SH-SY5Y (cell line): ENCODE measurements around the gene EVI5L.

Experiments used
- GATA2 ChIP-seq: IDR thresholded peaks from 2 replicates; pipeline ENCODE4 v1.6.1; 2011; ENCODE audit warnings: mild to moderate bottlenecking, low read depth, low read length
- GATA3 ChIP-seq: IDR thresholded peaks from 2 replicates; pipeline ENCODE4 v1.6.1; 2011; ENCODE audit warnings: low read depth, mild to moderate bottlenecking, low read length, moderate library complexity

GRCh38 chr19:7831452-7831851 is 1.4 kb downstream of the EVI5L start:
- TF ChIP-seq GATA2 (no peak), GATA3 (no peak)
